WTC11 (cell line): ENCODE data around the gene ACADVL.

Source experiments
- ATF1 ChIP-seq: sonication (generic); formaldehyde crosslinking; IDR thresholded peaks from 2 replicates; pipeline ENCODE4 v1.8.1; 2023; ENCODE audit warnings: mild to moderate bottlenecking, moderate library complexity, missing genetic modification reagents
- CTCF ChIP-seq: fragments of 200-600 bp; IDR thresholded peaks from 2 replicates; pipeline ENCODE4 v1.8.0; 2022; ENCODE audit warnings: antibody characterized with exemption
- JUN ChIP-seq: sonication (generic); formaldehyde crosslinking; IDR thresholded peaks from 2 replicates; pipeline ENCODE4 v1.8.0; 2023; ENCODE audit warnings: mild to moderate bottlenecking, missing genetic modification reagents
- MXD4 ChIP-seq: fragments of 250-450 bp; sonication (Bioruptor Pico); IDR thresholded peaks from 2 replicates; pipeline ENCODE4 v1.8.0; 2021; ENCODE audit warnings: mild to moderate bottlenecking, moderate library complexity, borderline replicate concordance
- NR2C2 ChIP-seq: sonication (generic); formaldehyde crosslinking; IDR thresholded peaks from 2 replicates; pipeline ENCODE4 v1.8.0; 2022; ENCODE audit warnings: mild to moderate bottlenecking, missing genetic modification reagents
- NR3C1 ChIP-seq: sonication (generic); formaldehyde crosslinking; conservative IDR thresholded peaks from 2 replicates; pipeline ENCODE4 v1.8.1; 2023; ENCODE audit warnings: low read depth, mild to moderate bottlenecking, missing genetic modification reagents
- SP1 ChIP-seq: sonication (generic); formaldehyde crosslinking; conservative IDR thresholded peaks from 2 replicates; pipeline ENCODE4 v1.8.1; 2022; ENCODE audit warnings: missing genetic modification reagents
- TEAD1 ChIP-seq: sonication (generic); formaldehyde crosslinking; IDR thresholded peaks from 2 replicates; pipeline ENCODE4 v1.8.0; 2022; ENCODE audit warnings: mild to moderate bottlenecking, missing genetic modification reagents
- TEAD4 ChIP-seq: sonication (generic); formaldehyde crosslinking; IDR thresholded peaks from 2 replicates; pipeline ENCODE4 v1.8.0; 2022; ENCODE audit warnings: mild to moderate bottlenecking, missing genetic modification reagents
- USF2 ChIP-seq: sonication (generic); formaldehyde crosslinking; IDR thresholded peaks from 2 replicates; pipeline ENCODE4 v1.8.1; 2023; ENCODE audit warnings: mild to moderate bottlenecking, missing genetic modification reagents, moderate library complexity
- ZNF512 ChIP-seq: sonication (generic); formaldehyde crosslinking; IDR thresholded peaks from 2 replicates; pipeline ENCODE4 v1.8.1; 2022; ENCODE audit warnings: missing genetic modification reagents, borderline replicate concordance
- TF ChIP-seq, protein P1 (sequence below): fragments of 250-450 bp; sonication (Bioruptor Pico); IDR thresholded peaks from 2 replicates; pipeline ENCODE4 v2.1.2; 2022; ENCODE audit warnings: mild to moderate bottlenecking, moderate library complexity

GRCh38 chr17:7225711-7226331 lies 6.1 kb downstream of the ACADVL start:
- TF ChIP-seq CTCF (no peak), SP1 (CRISPR knock-in tag) (no peak), ATF1 (CRISPR knock-in tag) (no peak), TEAD1 (no peak), MXD4 (CRISPR knock-in tag) (no peak), JUN (CRISPR knock-in tag) (no peak), NR2C2 (CRISPR knock-in tag) (no peak), ZNF512 (no peak), TEAD4 (CRISPR knock-in tag) (no peak), NR3C1 (CRISPR knock-in tag) (no peak), USF2 (no peak)
- TF ChIP-seq, protein P1, sequence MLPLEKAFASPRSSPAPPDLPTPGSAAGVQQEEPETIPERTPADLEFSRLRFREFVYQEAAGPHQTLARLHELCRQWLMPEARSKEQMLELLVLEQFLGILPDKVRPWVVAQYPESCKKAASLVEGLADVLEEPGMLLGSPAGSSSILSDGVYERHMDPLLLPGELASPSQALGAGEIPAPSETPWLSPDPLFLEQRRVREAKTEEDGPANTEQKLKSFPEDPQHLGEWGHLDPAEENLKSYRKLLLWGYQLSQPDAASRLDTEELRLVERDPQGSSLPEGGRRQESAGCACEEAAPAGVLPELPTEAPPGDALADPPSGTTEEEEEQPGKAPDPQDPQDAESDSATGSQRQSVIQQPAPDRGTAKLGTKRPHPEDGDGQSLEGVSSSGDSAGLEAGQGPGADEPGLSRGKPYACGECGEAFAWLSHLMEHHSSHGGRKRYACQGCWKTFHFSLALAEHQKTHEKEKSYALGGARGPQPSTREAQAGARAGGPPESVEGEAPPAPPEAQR (CRISPR knock-in tag) = no peak
